Measurements from ENCODE around the gene BRK1.
A peak's percentile ranks its signal among the peaks of the same experiment; 100 is the strongest.
"Not testable (repeated sequence)": the region's sequence is repeated elsewhere in the genome, so short reads cannot be mapped to it uniquely, and the experiment has no call there.

The BRK1 gene

DNA sequence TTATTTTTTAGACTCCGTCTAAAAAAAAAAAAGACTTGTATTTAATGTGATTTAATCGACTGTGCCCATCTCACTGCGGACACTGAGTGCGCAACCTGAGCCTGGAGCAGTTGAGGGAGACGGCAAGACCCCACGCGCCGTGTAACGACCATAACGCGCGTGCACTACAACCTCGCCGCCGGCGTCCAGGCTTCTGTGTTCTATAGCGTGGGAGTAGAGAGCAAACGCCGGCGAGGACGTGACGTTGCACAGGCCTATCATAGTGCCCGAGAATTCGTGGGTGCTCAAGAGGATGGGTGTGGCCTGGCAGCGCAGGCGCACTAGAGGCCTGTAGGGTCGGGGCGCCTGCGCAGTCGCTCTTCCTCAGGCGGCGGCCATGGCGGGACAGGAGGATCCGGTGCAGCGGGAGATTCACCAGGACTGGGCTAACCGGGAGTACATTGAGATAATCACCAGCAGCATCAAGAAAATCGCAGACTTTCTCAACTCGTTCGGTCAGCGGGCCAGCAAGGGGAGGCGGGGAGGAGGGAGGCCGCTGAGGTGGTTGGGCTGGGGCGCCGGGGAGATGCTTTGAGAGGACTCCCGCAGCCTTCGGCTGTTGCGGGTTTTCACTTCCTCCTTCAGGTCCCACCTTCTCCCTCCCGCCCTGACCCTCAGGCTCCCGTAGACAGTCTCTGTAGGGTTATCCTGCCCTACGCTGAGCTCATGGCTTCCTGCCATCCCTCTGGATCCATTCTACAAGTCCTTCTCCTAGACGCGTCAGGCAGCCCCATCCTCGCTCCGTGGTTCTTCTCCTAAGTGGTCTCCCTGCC is at the start of gene BRK1:
BRK1 (plus strand) TSS at position 350 of the 812 bp plus-strand sequence; CDS start at position 377, 27 bp downstream.
- DNase-seq, result peak; percentile 59

DNA sequence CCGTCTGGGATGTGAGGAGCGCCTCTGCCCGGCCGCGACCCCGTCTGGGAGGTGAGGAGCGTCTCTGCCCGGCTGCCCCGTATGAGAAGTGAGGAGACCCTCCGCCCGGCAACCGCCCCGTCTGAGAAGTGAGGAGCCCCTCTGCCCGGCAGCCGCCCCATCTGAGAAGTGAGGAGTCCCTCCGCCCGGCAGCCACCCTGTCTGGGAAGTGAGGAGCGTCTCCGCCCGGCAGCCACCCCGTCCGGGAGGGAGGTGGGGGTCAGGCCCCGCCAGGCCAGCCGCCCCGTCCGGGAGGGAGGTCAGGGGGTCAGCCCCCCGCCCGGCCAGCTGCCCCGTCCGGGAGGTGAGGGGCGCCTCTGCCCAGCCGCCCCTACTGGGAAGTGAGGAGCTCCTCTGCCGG is 45.4 kb upstream of the BRK1 start:
- DNase-seq, result not testable (repeated sequence)

DNA sequence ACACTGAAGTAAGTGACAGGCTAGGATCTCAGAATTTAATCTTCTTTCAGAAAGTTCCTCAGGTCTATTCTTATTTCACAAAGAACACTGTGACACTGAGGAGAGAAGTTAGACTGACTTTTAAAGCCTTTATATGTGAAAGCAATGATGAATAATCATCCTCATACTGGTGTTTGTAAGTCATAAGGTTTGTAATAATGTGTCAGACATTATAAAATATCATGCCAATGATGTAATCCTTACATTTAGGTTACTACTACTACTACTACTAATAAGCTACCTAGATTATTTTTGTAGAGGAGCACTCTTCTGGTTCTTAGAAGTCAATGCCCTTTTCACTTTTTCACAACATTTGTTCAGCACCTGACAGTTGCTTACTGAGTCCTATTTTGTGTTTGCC is 40.8 kb upstream of the BRK1 start:
- no peak for DNase-seq

DNA sequence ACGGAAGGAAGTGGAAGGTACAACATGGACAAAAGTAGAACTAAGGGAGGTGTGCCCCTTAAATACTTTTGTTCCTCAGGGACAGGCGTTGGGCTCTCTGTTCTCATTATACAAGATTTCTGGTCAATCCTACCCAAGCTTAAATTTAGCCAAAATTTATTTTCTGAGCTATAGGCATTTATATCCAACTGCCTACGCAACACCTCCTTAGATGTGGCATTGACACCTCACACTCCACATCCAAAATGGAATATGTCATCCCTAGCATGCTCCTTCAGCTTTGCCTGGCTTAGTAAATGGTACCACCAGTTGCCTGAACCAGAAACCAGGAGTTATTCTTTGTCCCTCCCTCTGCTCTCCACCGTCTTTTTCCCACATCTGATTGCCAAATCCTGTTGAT is 33.6 kb upstream of the BRK1 start:
- DNase-seq, result no peak

DNA sequence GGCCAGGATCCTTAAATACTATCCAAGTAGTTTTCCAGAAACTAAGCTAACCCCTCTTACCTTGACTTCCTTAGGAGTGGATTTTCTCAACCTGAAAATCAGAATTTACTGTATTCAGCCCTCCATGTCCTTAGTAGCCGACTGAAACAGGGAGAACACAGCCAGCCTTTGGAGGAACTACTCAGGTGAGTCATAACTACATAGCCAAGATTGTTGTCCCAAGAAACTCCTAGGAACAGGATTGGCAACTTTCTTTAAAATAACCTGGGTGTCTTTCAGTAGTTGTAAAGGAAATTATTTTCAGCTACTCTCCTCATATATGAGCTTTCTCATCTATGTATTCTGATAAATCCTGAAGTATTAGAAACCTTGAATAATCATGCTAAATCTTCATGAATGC is 29.7 kb upstream of the BRK1 start:
- DNase-seq, result no peak

DNA sequence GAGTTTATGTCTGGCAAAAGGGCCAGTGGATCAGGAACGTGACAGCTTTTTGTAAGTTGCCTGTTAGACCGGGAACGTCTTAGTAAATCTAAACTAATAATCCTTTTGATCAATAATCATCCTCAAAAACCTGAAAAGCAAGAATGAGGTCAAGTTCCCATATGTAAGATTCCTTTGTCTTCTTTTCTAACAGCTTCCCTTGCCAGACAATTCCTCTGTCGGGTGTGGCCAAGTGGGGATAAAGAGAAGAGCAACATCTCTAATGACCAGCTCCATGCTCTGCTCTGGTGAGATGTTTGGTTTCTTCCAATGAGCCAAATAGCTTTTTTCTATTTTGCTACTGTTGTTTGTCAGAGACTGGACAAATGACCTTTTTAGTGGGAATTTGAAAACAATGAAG is 27.2 kb upstream of the BRK1 start:
- no peak for DNase-seq

DNA sequence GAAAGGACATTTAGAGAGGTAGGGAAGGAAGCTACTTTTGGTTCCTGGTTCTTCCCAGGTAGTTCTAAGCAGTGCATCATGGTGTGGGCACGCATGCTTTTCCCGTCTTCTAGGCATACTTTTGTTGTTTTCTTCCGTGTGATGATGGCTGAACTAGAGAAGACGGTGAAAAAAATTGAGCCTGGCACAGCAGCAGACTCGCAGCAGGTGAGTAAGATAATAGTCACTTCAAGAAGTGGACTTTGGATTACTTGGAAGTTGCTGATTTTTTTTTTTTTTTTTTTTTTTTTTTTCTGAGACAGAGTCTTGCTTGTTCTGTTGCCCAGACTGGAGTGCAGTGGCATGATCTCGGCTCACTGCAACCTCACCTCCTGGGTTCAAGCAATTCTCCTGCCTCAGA is 25.3 kb upstream of the BRK1 start:
- no peak for DNase-seq

DNA sequence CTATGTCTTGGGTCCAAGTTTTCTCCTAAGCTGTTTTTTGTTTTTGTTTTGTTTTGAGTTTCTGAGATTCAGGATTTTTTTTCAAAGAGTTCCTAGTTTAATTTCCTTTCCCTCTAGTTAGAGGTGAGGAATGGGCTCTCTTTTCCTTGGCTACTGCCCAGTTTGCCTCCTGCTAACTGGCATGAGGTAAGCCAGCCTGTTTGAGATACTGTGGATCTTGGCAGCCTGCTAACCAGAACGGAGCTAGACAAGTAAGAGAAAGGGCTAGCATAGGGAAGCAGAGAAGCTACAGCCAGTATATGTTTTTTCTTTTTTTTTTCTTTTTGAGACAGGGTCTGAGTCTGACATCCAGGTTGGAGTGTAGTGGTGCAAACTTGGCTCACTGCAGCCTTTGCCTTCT is 24.7 kb upstream of the BRK1 start:
- not testable (repeated sequence) for DNase-seq

DNA sequence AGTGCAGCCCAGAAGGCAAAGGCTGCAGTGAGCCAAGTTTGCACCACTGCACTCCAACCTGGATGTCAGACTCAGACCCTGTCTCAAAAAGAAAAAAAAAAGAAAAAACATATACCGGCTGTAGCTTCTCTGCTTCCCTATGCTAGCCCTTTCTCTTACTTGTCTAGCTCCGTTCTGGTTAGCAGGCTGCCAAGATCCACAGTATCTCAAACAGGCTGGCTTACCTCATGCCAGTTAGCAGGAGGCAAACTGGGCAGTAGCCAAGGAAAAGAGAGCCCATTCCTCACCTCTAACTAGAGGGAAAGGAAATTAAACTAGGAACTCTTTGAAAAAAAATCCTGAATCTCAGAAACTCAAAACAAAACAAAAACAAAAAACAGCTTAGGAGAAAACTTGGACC is 24.1 kb upstream of the BRK1 start:
- DNase-seq, result not testable (repeated sequence)

DNA sequence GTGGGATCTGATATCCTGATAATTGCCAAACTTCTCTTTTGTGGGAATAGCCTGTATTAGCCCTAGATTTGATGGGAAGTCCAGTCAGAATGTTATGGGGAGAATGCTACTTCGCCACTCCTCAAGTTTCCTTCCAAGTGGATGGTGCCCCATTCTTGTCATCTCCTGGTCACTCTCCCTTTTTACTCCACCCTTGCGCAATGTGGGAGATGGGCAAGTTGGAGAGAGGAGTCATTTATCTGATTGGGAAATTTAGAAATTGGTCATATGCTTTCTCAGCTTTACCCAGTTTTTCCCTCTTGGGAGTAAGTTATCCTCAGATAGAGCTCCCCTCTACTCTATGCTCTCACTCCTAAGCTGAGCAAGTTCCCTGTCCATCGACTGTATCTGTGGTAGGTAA is 21.8 kb upstream of the BRK1 start:
- no peak for DNase-seq

DNA sequence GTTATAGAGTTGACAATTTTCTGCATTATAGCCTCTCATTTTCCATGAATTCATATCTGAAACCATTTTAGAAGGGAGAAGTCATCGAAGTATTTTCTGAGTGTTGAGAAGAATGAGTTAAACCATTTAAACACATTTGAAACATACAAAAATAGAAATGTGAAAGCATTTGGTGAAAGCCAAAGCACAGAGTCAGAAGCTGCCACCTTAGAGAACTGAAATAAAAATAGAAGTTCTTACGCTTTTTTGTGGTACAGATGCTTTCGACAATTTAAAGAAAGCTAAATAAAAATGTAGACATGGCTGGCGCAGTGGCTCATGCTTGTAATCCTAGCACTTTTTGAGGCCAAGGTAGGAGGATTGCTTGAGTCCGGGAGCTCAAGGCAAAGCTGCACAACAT is 16.4 kb upstream of the BRK1 start:
- DNase-seq, result no peak

DNA sequence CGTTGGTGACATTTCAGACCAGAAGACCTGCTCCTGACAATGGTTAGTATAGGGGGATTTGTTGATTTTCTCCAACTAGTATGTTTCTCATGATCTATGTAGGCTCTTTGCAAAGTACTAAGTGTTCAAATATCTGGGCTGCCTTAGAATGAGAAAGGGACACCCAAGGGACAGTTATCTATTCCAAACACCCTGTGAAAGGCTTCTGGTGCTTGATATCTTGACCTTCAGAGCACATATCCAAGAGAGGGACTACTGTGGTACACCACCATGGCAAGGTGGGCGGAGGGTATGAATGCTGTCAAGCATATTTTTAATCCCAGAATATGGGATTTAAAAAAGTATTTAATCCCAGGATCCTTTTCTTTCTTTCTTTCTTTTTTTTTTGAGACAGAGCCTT is 8.6 kb upstream of the BRK1 start:
- DNase-seq, result no peak

DNA sequence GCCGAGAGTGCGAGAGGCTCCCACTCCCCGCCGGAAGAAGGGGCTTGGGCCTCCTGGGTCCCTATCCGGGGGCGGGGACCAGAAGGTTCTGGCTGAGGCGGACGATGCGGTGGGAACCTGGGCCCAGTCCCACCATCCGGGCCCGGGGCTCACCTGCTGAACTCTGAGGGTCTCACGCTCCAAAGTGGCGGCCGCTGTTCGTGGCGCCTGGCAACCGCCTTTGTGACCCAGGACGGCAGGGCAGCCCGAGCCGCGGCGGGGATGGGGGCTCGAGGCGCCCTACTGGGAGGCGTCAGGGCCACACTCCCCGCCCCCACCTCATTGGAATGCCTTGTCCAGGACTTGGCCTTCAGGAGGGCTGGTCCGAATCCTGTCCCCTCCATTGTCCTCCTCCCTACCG is 7.4 kb upstream of the BRK1 start, which contains the start of gene FANCD2OS:
FANCD2OS (minus strand) TSS at position 165 of the 400 bp plus-strand sequence. CDS start 3,481 bp downstream, outside the sequence.
- no peak for DNase-seq

DNA sequence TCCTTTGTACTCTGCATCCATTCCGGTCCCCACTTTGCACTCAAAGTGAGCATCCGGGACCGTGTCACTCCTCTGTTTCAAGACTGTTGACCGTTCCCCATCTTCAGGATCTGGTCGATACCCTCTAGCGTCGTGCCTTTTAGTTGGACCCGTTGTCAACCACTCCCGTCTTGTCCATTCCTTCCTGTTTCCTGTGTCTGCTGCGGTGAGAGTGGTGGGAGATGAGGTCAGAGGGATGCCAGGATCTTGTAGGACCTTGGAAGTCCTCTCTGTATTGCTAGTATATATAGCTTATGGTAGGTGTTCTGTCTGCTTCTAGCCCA is 624 bp downstream of the BRK1 start:
- DNase-seq, result no peak

DNA sequence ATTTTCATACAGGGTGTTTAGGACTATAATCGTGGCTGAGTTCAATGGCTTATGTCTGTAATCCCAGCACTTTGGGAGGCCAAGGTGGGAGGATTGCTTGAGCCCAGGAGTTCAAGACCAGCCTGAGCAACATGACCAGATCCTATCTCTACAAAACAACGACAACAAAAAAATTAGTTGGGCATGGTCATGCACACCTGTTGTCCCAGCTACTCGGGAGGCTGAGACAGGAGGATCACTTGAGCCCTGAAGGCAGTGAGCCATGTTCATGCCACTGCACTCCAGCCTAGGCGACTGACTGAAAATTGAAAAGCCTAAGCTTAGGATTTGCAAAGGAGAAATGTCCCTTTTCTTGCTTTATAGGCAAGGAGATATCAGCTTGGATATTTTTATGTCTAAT is 1.5 kb downstream of the BRK1 start:
- no peak for DNase-seq

DNA sequence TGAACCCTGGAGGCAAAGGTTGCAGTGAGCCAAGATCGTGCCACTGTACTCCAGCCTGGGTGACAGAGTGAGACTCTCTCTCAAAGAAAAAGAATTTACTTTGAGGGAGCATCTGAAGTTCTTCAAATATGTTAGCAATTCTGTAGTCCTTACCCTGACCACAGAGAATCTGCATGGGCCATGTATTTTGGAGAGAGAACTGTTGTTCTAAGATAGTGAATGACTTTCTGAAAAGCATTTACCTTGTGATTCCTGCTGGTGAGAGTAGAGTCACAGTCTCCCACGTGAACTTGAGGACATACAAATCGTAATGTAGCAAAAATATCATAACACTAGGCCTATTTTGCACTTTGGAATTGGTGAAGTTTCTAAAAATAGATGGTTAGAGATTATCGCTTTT is 3.9 kb downstream of the BRK1 start:
- DNase-seq, result no peak

DNA sequence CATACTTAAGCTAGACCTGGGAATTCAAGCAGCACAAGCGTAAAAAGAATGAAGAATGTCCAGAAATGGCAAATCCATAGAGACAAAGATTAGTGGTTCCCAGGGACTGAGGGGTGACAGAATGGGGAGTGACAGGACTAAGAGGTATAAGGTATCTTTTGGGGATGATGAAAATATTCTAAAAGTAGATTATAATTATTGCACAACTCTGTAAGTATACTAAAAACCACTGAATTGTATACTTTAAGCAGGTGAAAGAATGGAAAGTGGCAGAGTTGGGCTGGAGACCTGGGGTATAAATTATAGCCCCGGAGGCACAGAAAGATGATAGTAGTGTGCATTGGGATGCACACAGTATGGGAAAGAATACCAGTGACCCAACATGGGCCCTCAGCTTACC is 5.6 kb downstream of the BRK1 start:
- no peak for DNase-seq

DNA sequence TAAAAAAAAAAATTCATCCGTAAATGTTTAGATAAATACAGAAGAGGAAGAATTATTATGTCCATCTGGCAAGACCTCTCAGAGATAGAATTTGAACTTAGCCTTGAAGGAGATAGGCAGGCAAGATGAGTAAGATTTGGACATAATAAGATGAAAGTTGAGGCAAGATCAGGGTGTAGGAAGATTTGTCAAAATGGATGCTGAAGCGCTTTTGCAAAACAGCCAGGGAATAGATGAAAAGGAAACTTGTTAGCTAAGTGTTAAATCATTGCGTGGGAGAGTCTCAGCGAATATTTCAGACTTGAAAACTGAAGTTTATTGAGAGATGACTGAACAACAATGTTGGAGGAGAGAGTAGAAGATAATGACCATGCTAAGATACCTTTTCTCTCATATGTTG is 7.2 kb downstream of the BRK1 start:
- DNase-seq, result no peak

DNA sequence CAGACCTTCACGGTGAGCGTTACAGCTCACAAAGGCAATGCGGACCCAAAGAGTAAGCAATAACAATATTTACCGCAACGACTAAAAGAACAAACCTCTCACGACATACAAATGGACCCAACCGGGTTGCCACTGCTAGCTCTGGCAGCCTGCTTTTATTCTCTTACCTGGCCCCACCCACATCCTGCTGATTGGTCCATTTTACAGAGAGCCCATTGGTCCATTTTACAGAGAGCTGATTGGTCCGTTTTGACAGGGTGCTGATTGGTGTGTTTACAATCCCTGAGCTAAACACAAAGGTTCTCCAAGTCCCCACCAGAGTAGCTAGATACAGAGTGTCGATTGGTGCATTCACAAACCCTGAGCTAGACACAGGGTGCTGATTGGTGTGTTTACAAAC is 20.4 kb downstream of the BRK1 start:
- not testable (repeated sequence) for DNase-seq

DNA sequence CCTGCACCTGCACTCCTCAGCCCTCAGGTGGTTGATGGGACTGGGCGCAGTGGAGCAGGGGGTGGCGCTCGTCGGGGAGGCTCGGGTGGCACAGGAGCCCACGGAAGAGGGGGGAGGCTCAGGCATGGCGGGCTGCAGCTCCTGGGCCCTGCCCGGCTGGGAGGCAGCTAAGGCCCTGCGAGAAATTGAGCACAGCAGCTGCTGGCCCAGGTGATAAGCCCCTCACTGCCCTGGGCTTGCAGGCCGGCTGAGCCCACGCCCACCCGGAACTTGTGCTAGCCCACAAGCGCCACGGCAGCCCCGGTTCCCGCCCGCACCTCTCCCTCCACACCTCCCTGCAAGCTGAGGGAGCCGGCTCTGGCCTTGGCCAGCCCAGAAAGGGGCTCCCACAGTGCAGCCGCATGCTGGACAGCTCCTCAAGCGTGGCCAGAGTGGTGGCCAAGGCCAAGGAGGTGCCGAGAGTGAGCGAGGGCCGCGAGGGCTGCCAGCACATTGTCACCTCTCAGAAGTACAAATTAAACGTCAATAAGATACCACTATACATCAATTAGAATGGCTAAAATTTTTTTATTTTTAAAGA is 21.0 kb downstream of the BRK1 start:
- DNase-seq, result no peak

DNA sequence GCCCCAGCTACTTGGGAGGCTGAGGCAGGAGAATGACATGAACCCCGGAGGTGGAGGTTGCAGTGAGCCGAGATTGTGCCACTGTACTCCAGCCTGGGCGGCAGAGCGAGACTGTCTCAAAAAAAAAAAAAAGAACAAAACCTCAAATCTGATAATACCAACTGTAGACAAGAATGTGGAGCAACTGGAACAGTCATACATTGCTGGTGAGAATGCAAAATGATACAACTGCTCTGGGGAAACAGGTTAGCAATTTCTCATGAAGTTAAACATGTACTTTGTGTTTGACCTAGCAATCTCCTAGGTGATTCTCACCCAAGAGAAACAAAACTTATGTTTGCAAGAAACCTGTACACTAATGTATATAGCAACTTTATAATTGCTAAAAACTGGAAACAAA is 21.7 kb downstream of the BRK1 start:
- DNase-seq, result no peak

DNA sequence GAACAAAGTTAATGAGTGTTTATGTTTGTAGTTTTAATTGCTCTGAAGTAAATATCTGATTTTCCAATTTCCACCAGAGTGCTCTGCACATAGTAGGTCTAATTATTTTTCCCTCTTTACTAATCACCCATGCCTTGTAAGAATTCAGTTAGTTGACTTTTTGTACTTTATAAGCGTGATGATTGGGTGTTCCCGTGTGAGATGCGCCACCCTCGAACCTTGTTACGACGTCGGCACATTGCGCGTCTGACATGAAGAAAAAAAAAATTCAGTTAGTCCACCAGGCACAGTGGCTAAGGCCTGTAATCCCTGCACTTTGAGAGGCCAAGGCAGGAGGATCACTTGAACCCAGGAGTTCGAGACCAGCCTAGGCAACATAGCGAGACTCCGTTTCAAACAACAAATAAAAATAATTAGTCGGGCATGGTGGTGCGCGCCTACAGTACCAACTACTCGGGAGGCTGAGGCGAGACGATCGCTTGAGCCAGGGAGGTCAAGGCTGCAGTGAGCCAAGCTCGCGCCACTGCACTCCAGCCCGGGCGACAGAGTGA is 25.6 kb downstream of the BRK1 start:
- DNase-seq, result no peak

DNA sequence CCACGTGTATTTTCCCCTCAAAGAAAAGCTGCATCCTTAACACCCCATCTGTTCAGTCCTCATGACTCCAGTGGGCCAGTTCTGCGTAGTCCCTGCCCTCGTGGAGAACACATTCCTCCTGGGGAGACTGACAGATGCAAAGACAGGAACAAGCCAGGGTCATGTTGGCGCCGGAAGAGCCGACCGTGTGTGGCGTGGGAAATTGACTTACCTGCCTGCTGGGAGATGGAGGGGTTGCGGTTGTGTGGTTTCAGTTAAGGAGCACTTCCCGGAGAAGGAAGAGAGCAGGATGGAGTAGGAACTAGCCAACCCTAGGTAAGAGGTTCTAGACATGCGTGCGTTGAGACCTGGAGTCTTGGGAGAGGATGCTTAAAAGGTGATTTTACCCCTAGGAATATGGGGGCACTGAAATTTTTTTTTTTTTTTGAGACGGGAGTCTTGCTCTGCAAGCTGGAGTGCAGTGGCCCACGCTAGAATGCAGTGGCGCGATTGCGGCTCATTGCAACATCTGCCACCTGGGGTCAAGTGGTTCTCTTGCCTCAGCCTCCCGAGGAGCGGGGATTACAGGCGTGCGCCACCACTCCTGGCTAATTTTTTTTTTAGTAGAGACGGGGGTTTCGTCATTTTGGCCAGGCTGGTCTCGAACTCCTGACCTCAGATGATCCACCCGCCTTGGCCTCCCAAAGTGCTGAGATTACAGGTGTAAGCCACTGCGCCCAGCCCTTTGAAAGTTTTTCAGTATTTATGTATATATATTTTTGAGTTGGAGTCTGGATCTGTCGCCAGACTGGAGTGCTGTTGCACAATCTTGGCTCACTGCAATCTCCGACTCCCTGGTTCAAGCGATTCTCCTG is 27.5 kb downstream of the BRK1 start:
- no peak for DNase-seq

DNA sequence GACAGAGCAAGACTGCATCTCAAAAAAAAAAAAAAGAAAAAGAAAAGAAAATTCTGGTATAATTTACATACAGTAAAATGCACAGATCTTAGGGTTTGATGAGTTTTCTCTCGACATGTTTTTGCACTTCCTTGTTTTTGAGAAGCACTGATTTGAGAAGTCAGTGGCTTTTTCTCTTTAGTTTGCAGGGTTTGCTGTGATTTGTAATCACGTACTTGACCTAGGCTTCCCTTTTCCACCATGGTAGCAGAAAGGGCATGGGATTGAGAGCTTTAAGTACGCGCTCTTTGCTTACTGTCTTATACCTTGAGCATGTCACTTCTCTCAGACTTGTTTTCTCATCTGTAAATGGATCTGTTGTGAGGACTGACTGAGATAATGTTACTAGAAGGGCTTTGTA is 30.2 kb downstream of the BRK1 start:
- no peak for DNase-seq
